Measurements from ENCODE around the gene TNNT3. TPM values are rescaled to one million over a fixed set of nuclear protein-coding genes. Genes with fewer than 3 reads are reported as not detected.

The TNNT3 gene
- total and polyA plus RNA-seq, 10 donors: 0.64 to 4.9 (median 2.0) TPM; not detected in 1

- H3K4me1 ChIP-seq: peaks cover 0 to 28% (median 0%) of the 10 kb centered on the region in 6 donors
- no peak for DNase-seq
- TF ChIP-seq POLR2A (IDR thresholded peaks at IDR 0.05) (no peak), POLR2AphosphoS5 (IDR thresholded peaks at IDR 0.05) (no peak), CTCF (IDR thresholded peaks at IDR 0.05 in 8 of 11, conservative IDR thresholded peaks at IDR 0.05 in 3 of 11) (no peak)
- H3K4me3 ChIP-seq: no peak overlapping the region
- H3K36me3 ChIP-seq: no peaks in the 10 kb centered on the region
- H3K27me3 ChIP-seq (replicated peaks in 1 of 7): no peaks in the 10 kb centered on the region
- intact Hi-C loops (cut with DNase I; ENCODE audit: low total_unique reads): no loop called here
- H3K9me3 ChIP-seq: no peaks in the 10 kb centered on the region
- no peak overlapping the region for H3K27ac ChIP-seq
- WGBS, 5 donors: 62 to 73% (median 66%) methylated on average over 13 of the region's 13 CpGs
Observed at GRCh38 chr11:1912289-1912878, 7.1 kb upstream of the TNNT3 start.

- H3K9me3 ChIP-seq: no peaks in the 10 kb centered on the region
- no peak overlapping the region for H3K27ac ChIP-seq
- peaks cover 0 to 34% (median 2%) of the 10 kb centered on the region in 6 donors for H3K4me1 ChIP-seq
- intact Hi-C loops (cut with DNase I; ENCODE audit: low total_unique reads): no loop called here
- no peak for DNase-seq
- H3K4me3 ChIP-seq: no peak overlapping the region
- no peaks in the 10 kb centered on the region for H3K27me3 ChIP-seq (replicated peaks in 1 of 7)
- no peaks in the 10 kb centered on the region for H3K36me3 ChIP-seq
- no peak for TF ChIP-seq POLR2AphosphoS5 (IDR thresholded peaks at IDR 0.05)
- TF ChIP-seq CTCF (IDR thresholded peaks at IDR 0.05 in 8 of 11, conservative IDR thresholded peaks at IDR 0.05 in 3 of 11): no peak
- no peak for TF ChIP-seq POLR2A (IDR thresholded peaks at IDR 0.05)
- WGBS, 5 donors: 92 to 96% (median 92%) methylated on average over 29 to 31 of the region's 31 CpGs
Observed at GRCh38 chr11:1913271-1914060, 6.0 kb upstream of the TNNT3 start.

GRCh38 chr11:1915795-1916131 is 3.7 kb upstream of the TNNT3 start:
- Histone ChIP-seq H3K27ac (peak overlapping the region in 1 of 8 donors; percentile 46), H3K27me3 (replicated peaks in 1 of 7) (peaks cover 0 to under 1% (median 0%) of the 10 kb centered on the region in 7 donors), H3K4me3 (no peak overlapping the region), H3K36me3 (no peaks in the 10 kb centered on the region), H3K9me3 (no peaks in the 10 kb centered on the region), H3K4me1 (peaks cover 0 to 26% (median 2%) of the 10 kb centered on the region in 6 donors)
- intact Hi-C loops (cut with DNase I; ENCODE audit: low total_unique reads): loop anchor here (1.0 to 5.0 kb wide), 2 partner anchors 22 to 33 kb away; no protein-coding TSS in a partner anchor
- WGBS, 5 donors: 76 to 91% (median 86%) methylated on average over 2 of the region's 2 CpGs
- no peak for DNase-seq
- no peak for TF ChIP-seq CTCF (IDR thresholded peaks at IDR 0.05 in 8 of 11, conservative IDR thresholded peaks at IDR 0.05 in 3 of 11)
- no peak for TF ChIP-seq POLR2A (IDR thresholded peaks at IDR 0.05)
- TF ChIP-seq POLR2AphosphoS5 (IDR thresholded peaks at IDR 0.05): no peak
